OCI-LY7 (cell line): ENCODE data around the gene NOS3. TPM values are rescaled to one million over a fixed set of nuclear protein-coding genes. Genes with fewer than 3 reads are reported as not detected.

ENCODE experiments used
- BruUV-seq: library from RNA; stranded (reverse); fragments of 400-500 nt; replicated peaks from 2 replicates; lab custom pipeline; 2021; lab: Mats Ljungman, UMichigan
- CTCF ChIA-PET: fragments of 300-600 bp; sonication (Branson Sonifier 250); formaldehyde crosslinking; loops from one replicate; lab custom pipeline; 2022; ENCODE audit warnings: antibody characterized with exemption; ENCODE audit not compliant: unreplicated experiment; lab: Charles Lee
- POLR2A ChIA-PET: fragments of 300-600 bp; sonication (Branson Sonifier 250); formaldehyde crosslinking; loops from one replicate; lab custom pipeline; 2022; ENCODE audit warnings: antibody characterized with exemption; lab: Charles Lee
- DNase-seq: peaks from one replicate; pipeline ENCODE4 v3.0.0-alpha.2; 2015; ENCODE audit warnings: low spot score
- H2AFZ ChIP-seq: fragments of 200-600 bp; sonication (generic), shearing (Covaris generic); 2 replicates; pipeline ENCODE4 v1.6.1; 2014; ENCODE audit warnings: mild to moderate bottlenecking, antibody characterized with exemption, low read length, moderate library complexity
- H3K27ac ChIP-seq: fragments of 200-600 bp; sonication (generic); 2 replicates; pipeline ENCODE4 v1.5.1; 2014; ENCODE audit warnings: mixed run types, low read depth, mild to moderate bottlenecking, moderate library complexity, low read length, inconsistent platforms; ENCODE audit not compliant: poor library complexity, severe bottlenecking
- H3K36me3 ChIP-seq: fragments of 200-600 bp; sonication (generic); 2 replicates; pipeline ENCODE4 v1.6.1; 2014; ENCODE audit warnings: mild to moderate bottlenecking, antibody characterized with exemption, low read length, moderate library complexity, mixed read lengths; ENCODE audit not compliant: insufficient read depth
- H3K4me1 ChIP-seq: fragments of 200-600 bp; sonication (generic); 2 replicates; pipeline ENCODE4 v1.5.1; 2014; ENCODE audit warnings: mild to moderate bottlenecking, low read length; ENCODE audit not compliant: insufficient read depth, poor library complexity, severe bottlenecking
- H3K4me2 ChIP-seq: fragments of 200-600 bp; sonication (generic); 2 replicates; pipeline ENCODE4 v1.6.1; 2014; ENCODE audit warnings: mild to moderate bottlenecking, low read length
- H3K4me3 ChIP-seq: fragments of 200-600 bp; sonication (generic); 2 replicates; pipeline ENCODE4 v1.5.1; 2014; ENCODE audit warnings: mild to moderate bottlenecking, low read depth, low read length; ENCODE audit not compliant: poor library complexity, severe bottlenecking
- H3K79me2 ChIP-seq: fragments of 200-600 bp; sonication (generic); 2 replicates; pipeline ENCODE4 v1.6.1; 2016; ENCODE audit warnings: low read depth, mild to moderate bottlenecking, low read length, moderate library complexity, mixed read lengths; ENCODE audit not compliant: insufficient read depth
- H3K9me2 ChIP-seq: fragments of 200-600 bp; sonication (generic); 2 replicates; pipeline ENCODE4 v1.6.1; 2016; ENCODE audit warnings: mild to moderate bottlenecking, low read length, mixed read lengths; ENCODE audit not compliant: insufficient read depth
- H3K9me3 ChIP-seq: fragments of 200-600 bp; sonication (generic); 2 replicates; pipeline ENCODE4 v1.6.1; 2014; ENCODE audit warnings: mild to moderate bottlenecking, mixed run types, low read length, mixed read lengths
- H4K20me1 ChIP-seq: fragments of 200-600 bp; sonication (generic); 2 replicates; pipeline ENCODE4 v1.6.1; 2014; ENCODE audit warnings: mild to moderate bottlenecking, antibody characterized with exemption, low read length, moderate library complexity, mixed read lengths; ENCODE audit not compliant: insufficient read depth
- CTCF ChIP-seq: fragments of 200-600 bp; sonication (generic); conservative IDR thresholded peaks from 2 replicates; pipeline ENCODE4 v1.5.1; 2014; ENCODE audit warnings: mild to moderate bottlenecking, antibody characterized with exemption, low read length, moderate library complexity, mixed read lengths
- EZH2phosphoT487 ChIP-seq: fragments of 200-600 bp; sonication (generic); IDR thresholded peaks from 2 replicates; pipeline ENCODE4 v1.6.1; 2018; ENCODE audit warnings: low read depth, borderline replicate concordance, mild to moderate bottlenecking, mixed run types, antibody characterized with exemption, low read length, moderate library complexity, mixed read lengths
- intact Hi-C: fragments of 100-400 bp; cut with micrococcal nuclease; formaldehyde crosslinking; loops from one replicate; pipeline ENCODE4 v1.10.0; 2022; ENCODE audit not compliant: unreplicated experiment
- total RNA-seq, 2 experiments: library from RNA; depleted of rRNA in 1 of 2; stranded (reverse); fragments of >200 nt in 1 of 2; shearing (Covaris generic) in 1 of 2; gene quantifications; 2 replicates each; pipeline ENCODE4 v1.2.3, GENCODE V29; 2014 to 2022

NOS3 gene
- total RNA-seq, 2 experiments from 2014 or later: 0.78 to 0.82 TPM

- intact Hi-C loops: no loop called here
- Histone ChIP-seq H3K4me3 (no peak overlapping the region), H3K79me2 (no peaks in the 10 kb centered on the region), H3K9me3 (no peaks in the 10 kb centered on the region), H3K9me2 (no peaks in the 10 kb centered on the region), H3K36me3 (no peaks in the 10 kb centered on the region), H4K20me1 (no peaks in the 10 kb centered on the region), H3K4me1 (peaks cover 21% of the 10 kb centered on the region), H3K27ac (no peak overlapping the region), H3K4me2 (peak overlapping the region; percentile 27), H2AFZ (no peak overlapping the region)
- TF ChIP-seq EZH2phosphoT487 (no peak), CTCF (no peak)
- BruUV-seq: no TSS peak
- DNase-seq: no peak
- POLR2A ChIA-PET: interaction anchor here (0.6 kb wide), 1 partner anchor 17 kb away, joined by 4 read pairs; no protein-coding TSS in a partner anchor
- CTCF ChIA-PET: interaction anchor here (0.5 kb wide), 1 partner anchor 1991 kb away, joined by 4 read pairs; no protein-coding TSS in a partner anchor
Measured at GRCh38 chr7:150997075-150997511, 6.3 kb downstream of the NOS3 start.

GRCh38 chr7:150997817-150998216, 7.0 kb downstream of the NOS3 start:
- Histone ChIP-seq H3K4me3 (no peak overlapping the region), H3K9me2 (no peaks in the 10 kb centered on the region), H3K27ac (no peak overlapping the region), H3K4me2 (no peak overlapping the region), H4K20me1 (no peaks in the 10 kb centered on the region), H3K79me2 (no peaks in the 10 kb centered on the region), H3K36me3 (no peaks in the 10 kb centered on the region), H3K9me3 (no peaks in the 10 kb centered on the region), H2AFZ (no peak overlapping the region), H3K4me1 (peaks cover 21% of the 10 kb centered on the region)
- POLR2A ChIA-PET: no interaction called here
- no TSS peak for BruUV-seq
- no peak for TF ChIP-seq EZH2phosphoT487
- no peak for TF ChIP-seq CTCF
- intact Hi-C loops: no loop called here
- no peak for DNase-seq
- CTCF ChIA-PET: no interaction called here

GRCh38 chr7:150998341-150998740, 7.5 kb downstream of the NOS3 start:
- no peak overlapping the region for H3K4me3 ChIP-seq
- H2AFZ ChIP-seq: no peak overlapping the region
- CTCF ChIA-PET: no interaction called here
- no peaks in the 10 kb centered on the region for H3K36me3 ChIP-seq
- no peaks in the 10 kb centered on the region for H3K79me2 ChIP-seq
- no peaks in the 10 kb centered on the region for H3K9me3 ChIP-seq
- no peaks in the 10 kb centered on the region for H3K9me2 ChIP-seq
- TF ChIP-seq EZH2phosphoT487: no peak
- TF ChIP-seq CTCF: no peak
- no peak overlapping the region for H3K27ac ChIP-seq
- no peaks in the 10 kb centered on the region for H4K20me1 ChIP-seq
- BruUV-seq: no TSS peak
- POLR2A ChIA-PET: no interaction called here
- H3K4me1 ChIP-seq: peaks cover 21% of the 10 kb centered on the region
- intact Hi-C loops: no loop called here
- H3K4me2 ChIP-seq: no peak overlapping the region
- no peak for DNase-seq
